GM12875 (cell line): ENCODE results near the gene FAM50A.
A peak's percentile ranks its signal among the peaks of the same experiment; 100 is the strongest.
"Not testable (repeated sequence)": the region's sequence is repeated elsewhere in the genome, so short reads cannot be mapped to it uniquely, and the experiment has no call there.

Experiments
- H3K4me3 ChIP-seq: one replicate; pipeline ENCODE4 v1.5.1; 2011; ENCODE audit warnings: low read depth, low read length, control low read depth
- TF ChIP-seq, protein P1 (sequence below): IDR thresholded peaks from 2 replicates; pipeline ENCODE4 v1.5.1; 2011; ENCODE audit warnings: low read depth, mild to moderate bottlenecking, control low read depth, inconsistent platforms, low read length, moderate library complexity, borderline replicate concordance; ENCODE audit not compliant: insufficient read depth

FAM50A gene

GRCh38 chrX:154443992-154444754 is at the start of gene FAM50A:
Gene FAM50A (plus strand): TSS chrX:154444141. CDS start chrX:154444236, 95 bp downstream.
- H3K4me3 ChIP-seq, result peak within 1 kb of the TSS; percentile 73
- TF ChIP-seq, protein P1, sequence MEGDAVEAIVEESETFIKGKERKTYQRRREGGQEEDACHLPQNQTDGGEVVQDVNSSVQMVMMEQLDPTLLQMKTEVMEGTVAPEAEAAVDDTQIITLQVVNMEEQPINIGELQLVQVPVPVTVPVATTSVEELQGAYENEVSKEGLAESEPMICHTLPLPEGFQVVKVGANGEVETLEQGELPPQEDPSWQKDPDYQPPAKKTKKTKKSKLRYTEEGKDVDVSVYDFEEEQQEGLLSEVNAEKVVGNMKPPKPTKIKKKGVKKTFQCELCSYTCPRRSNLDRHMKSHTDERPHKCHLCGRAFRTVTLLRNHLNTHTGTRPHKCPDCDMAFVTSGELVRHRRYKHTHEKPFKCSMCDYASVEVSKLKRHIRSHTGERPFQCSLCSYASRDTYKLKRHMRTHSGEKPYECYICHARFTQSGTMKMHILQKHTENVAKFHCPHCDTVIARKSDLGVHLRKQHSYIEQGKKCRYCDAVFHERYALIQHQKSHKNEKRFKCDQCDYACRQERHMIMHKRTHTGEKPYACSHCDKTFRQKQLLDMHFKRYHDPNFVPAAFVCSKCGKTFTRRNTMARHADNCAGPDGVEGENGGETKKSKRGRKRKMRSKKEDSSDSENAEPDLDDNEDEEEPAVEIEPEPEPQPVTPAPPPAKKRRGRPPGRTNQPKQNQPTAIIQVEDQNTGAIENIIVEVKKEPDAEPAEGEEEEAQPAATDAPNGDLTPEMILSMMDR, result no peak

DNA sequence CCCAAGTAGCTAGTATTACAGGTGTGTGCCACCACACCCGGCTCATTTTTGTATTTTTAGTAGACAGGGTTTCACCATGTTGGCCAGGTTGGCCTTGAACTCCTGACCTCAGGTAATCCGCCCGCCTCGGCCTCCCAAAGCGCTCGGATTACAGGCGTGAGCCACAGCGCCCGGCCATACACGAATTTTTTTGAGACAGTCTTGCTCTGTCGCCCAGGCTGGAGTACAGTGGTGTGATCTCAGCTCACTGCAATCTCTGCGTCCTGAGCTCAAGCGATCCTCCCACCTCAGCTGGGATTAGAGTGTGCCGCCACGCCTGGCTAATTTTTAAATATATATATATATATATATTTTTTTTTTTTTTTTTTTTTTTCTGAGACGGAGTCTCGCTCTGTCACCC is 47.6 kb upstream of the FAM50A start:
- H3K4me3 ChIP-seq, result not testable (repeated sequence)

DNA sequence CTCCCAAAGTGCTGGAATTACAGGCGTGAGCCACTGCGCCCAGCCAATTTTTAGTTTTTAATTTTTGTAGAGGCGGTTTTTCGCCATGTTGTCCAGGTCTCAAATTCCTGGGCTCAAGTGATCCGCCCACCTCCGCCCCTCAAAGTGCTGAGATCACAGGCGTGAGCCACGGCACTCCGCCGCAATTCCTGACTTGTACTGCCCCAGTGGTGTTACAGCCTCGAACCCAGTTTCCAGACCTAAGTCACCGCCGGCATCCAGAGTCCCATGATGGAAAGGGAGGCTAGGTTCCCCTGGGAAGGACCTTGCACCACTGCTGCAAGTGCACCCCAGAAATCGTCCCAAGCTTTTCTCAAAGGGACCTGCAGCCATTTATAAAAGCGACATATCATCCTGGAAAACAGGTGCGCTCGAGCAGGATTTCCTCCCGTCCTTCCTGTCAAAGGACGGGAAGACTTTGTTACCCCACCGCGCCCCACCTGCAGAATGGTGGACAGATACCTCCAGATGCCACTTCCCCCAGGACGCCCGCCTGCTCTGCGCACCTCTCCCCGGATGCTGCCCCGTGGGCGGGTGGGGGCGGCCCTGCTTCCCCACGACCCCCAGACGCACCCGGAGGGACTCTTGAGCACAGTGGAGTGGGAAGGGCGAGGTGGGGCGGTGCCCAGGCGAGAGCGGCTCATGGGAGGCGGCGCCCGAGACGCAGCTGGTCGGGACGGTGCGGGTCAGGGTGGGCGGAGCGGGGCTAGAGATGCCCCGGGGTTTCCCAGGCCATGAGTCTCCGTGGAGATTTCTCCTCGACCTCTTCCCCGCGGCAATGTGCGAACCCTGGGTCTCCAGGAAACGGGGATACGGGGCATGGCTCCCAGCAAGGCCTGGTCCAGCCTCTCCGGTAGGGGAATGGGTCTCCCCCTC is 46.7 kb upstream of the FAM50A start:
- peak overlapping the region; percentile 85 for H3K4me3 ChIP-seq
- TF ChIP-seq, protein P1, result no peak

- TF ChIP-seq, protein P1, result no peak
These were observed 45.9 kb upstream of the FAM50A start, which contains the start of gene RPL10 for GRCh38 chrX:154397888-154398667. Gene RPL10 (plus strand): TSS chrX:154398377. CDS start chrX:154398520, 143 bp downstream.

DNA sequence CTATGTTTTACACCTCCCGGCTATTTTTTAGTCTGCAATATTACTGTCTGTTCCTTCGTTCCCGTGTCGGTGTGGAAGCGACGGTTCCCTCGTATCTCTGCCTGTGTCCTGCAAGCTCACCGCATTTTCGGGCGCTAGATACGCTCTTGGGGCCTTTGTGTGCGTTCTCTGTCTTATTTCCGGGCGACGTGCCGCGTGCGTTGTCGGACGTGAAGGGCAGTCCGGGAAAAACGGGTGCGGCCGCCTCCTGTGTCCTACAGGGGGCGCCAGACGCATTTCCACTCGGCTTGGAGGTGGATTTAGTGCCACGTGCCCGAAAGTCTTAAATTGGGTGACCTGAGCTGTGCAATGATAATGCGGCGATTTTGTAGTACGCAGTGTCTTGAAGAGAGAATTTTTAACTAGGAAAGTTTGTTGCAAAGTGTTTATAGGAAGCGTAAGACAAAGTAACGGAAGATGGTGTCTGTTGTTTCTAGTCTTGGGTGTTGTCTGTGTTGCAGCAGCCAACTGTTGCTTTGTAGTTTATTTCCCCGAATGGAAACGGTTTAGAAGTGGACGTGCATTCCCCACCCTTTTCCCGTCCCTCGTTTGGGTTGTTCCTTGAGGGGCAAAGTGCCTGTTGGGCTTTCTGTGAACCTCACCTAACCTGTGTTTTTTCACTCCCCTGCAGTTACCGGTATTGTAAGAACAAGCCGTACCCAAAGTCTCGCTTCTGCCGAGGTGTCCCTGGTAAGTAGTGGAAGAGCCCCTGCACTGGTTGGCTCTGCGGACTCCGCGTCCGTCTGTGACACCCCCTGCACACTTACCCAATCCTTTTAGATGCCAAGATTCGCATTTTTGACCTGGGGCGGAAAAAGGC is 45.0 kb upstream of the FAM50A start:
- TF ChIP-seq, protein P1, result peak; percentile 69
- H3K4me3 ChIP-seq, result peak overlapping the region; percentile 85

More at GRCh38 chrX:154397888-154398667, 45.9 kb upstream of the FAM50A start, which contains the start of gene RPL10:
- H3K4me3 ChIP-seq, result peak within 1 kb of the TSS; percentile 85

- peak overlapping the region; percentile 85 for H3K4me3 ChIP-seq
- TF ChIP-seq, protein P1, result no peak
These were observed 44.2 kb upstream of the FAM50A start for GRCh38 chrX:154399527-154400368.

- H3K4me3 ChIP-seq, result peak overlapping the region; percentile 85
These were observed 43.5 kb upstream of the FAM50A start for GRCh38 chrX:154400369-154400817.
